ENCODE measurements around the gene CLDN34.

DNA sequence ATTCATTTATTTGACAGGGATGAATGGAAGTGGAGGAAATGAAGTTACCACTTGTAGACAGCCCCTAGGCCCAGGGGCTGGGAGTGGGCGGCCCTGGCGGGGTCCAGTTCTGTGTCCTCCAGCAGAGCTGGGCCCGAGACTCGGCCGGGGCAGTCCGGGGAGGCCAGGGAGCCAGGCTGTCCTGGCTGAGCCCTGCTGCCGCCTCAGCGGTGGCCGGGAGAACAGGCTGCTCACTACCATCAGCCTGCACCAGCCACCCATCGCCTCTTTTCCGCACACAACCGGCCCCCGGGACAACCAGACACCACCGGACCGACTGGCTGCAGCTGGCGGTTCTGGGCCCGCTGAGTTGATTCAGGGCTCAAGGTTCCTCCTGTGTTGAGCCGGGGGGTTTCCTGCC is 25.6 kb downstream of the CLDN34 start:
- TF ChIP-seq, protein P1, sequence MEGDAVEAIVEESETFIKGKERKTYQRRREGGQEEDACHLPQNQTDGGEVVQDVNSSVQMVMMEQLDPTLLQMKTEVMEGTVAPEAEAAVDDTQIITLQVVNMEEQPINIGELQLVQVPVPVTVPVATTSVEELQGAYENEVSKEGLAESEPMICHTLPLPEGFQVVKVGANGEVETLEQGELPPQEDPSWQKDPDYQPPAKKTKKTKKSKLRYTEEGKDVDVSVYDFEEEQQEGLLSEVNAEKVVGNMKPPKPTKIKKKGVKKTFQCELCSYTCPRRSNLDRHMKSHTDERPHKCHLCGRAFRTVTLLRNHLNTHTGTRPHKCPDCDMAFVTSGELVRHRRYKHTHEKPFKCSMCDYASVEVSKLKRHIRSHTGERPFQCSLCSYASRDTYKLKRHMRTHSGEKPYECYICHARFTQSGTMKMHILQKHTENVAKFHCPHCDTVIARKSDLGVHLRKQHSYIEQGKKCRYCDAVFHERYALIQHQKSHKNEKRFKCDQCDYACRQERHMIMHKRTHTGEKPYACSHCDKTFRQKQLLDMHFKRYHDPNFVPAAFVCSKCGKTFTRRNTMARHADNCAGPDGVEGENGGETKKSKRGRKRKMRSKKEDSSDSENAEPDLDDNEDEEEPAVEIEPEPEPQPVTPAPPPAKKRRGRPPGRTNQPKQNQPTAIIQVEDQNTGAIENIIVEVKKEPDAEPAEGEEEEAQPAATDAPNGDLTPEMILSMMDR (IDR thresholded peaks at IDR 0.05) = no peak
- no peak for TF ChIP-seq POLR2A (IDR thresholded peaks at IDR 0.05)

Measured in esophagus squamous epithelium (tissue), 4 donors.